ENCODE data around the gene OR4F16.
"Not testable (repeated sequence)": the region's sequence is repeated elsewhere in the genome, so short reads cannot be mapped to it uniquely, and the experiment has no call there.

DNA sequence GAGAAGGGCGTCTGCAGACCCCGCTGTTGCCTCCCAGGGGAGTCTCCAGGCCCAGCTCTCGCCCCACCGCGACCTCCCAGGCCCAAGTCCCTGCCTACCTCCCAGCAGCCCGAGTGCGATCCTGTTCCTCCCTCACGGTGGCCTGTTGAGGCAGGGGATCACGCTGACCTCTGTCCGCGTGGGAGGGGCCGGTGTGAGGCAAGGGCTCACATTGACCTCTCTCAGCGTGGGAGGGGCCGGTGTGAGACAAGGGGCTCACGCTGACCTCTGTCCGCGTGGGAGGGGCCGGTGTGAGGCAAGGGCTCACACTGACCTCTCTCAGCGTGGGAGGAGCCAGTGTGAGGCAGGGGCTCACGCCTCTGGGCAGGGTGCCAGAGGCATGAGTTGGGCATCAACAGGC is 40.6 kb upstream of the OR4F16 start:
- not testable (repeated sequence) for TF ChIP-seq CTCF, EZH2, EZH2phosphoT487 (IDR thresholded peaks at IDR 0.05)

Measured in neural progenitor cell (in vitro differentiated cells).